Astrocyte (in vitro differentiated cells and primary cell): ENCODE data around the gene B4GALNT3.

Source experiments
- CTCF ChIP-seq: IDR thresholded peaks from 2 replicates; pipeline ENCODE4 v1.5.1; 2011; ENCODE audit warnings: low read depth, mild to moderate bottlenecking, inconsistent platforms, low read length, moderate library complexity; ENCODE audit not compliant: insufficient read depth
- EZH2 ChIP-seq: IDR thresholded peaks from 2 replicates; pipeline ENCODE4 v1.6.1; 2012; ENCODE audit warnings: mild to moderate bottlenecking, low read length, inconsistent platforms; ENCODE audit not compliant: insufficient read depth

- TF ChIP-seq CTCF (no peak), EZH2 (no peak)
Observed at GRCh38 chr12:530821-531220, 71.1 kb downstream of the B4GALNT3 start.
